NCI-H2171 treated with DMSO at 0.1 percent for 48 hours (cell line): Measurements from ENCODE around the gene PAX4.

Experiments used
- DNase-seq: peaks from one replicate; lab custom pipeline; 2025; lab: John Stamatoyannopoulos, UW

PAX4 gene

DNA sequence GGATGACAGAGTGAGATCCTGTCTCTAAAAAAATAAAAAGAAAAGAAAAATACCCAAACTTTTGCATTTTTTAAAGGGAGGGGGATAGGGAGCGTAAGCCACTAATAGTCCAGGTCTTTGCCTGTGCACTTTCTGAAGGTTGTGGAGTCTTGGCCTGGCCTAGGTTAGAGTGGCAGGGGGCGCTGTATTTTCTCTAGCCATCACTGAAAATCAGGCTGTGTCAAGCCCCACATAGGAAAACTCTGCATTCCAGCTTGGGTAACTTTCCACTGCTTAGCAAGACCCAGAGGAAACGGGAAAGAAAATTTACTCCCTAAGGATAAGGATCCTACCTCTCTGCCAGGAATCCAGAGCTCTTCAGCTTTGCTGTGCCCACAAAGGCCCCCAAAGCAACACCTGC lies 10.5 kb upstream of the PAX4 start:
- DNase-seq = no peak

DNA sequence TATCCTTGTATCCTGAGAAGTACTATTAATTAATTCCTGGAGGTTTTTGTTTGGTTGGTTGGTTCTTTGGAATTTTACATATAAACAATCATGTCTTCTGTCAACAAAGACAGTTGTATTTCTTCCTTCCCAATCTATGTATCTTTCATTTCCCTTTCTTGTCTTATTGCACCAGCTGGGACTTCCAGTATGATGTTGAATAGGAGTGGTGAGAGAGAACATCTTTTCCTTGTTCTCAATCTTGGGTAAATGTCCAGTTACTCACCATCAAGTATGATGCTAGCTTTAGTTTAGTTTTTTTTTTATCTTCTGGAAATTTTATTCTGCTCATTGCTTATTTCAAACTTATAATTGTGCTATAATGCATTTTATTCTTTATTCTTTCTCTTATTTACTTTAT lies 7.4 kb upstream of the PAX4 start:
- DNase-seq = no peak

DNA sequence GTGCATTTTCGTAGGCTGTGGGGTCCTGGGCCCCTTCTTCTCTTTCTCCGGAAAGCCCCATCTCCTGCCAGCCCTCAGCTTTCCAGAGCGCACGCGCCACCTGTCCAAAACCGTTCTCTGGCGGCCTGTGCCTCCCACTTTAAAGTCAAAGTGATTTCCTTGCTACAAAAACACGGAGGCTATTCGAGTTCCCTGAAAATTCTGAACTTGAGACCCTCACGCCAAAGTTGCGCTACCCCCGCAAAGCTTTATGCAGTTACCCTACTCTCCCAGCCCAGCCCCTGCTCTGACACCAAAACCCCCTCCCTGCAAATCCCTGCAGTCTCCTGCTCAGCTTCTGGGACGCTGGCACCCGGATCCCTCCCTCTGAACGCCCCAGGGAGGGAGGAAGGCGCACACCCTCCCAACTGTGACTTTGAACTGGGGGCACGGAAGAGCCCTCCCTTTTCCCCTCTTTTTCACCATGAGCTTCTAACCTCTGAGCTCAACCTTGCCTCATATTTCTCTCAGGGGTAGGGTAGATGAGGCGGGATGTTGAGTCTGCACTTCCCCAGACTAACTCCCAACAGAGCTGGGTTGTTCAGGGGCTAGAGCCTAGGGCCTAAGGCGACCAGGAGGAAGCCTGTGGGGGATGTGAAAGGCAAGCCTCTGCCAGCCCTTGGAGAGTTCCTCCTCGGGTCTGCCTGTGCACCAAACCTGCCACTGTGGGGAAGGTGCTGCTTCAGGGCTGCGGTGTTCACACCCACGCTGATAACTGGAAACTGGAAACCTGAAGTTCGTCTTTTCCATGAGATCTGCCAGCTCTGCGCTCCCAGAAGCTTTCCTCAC lies 2.7 kb upstream of the PAX4 start:
- DNase-seq = peak; percentile 2

DNA sequence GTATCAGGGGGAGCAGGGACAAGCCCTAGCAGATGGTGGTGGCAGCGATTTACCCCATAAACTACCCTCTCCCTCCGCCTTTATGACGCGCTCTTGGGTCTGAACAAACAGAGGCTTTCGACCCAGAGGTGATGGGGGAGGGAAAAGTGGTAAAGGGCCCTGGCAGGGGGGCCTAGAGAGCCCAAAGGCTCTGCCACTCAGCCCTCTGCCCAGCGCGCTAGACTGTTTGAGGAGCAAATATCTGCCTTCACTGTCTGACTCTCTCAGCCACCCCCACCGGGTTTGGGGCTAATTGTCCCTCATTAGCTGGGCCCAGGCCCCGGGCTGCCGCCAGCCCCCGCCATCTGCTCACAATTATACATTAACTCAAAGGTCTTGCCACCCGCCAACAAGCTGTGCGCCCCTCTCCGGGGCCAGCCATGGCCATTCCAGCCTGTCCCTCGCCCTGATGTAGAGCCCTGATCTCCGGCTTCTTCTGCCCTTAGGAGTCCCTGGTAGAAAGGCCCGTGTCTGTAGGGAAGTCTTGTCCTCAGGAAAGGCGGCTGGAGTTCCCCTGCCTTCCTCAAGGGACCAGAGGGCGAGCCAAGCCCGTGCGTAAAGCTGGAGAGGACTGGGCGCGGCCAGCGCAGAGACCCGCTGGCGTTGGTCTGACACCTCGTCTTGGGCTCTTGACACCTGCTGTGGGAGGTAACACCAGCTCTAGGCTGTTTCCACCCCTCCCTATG lies 1.9 kb upstream of the PAX4 start:
- no peak for DNase-seq

DNA sequence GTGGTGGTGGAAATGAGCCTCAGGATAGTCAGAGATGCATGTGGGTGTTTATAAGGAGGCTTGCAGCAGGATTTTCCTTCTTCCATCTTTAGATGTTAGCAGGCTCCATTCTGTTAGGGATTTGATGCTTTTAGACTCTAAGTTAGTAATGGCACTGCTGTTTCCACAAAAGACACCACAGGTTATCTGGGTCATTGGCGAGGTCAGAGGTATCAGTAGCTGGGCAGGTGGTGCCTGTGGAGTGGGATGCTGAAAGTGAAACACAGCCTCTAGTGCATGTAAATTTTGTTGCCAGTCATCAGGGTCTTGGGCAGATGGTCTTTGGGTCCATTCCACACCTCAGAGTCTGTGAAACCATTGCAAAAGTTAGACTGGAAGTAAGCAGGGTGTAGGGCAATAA lies 833 bp upstream of the PAX4 start:
- DNase-seq = no peak

DNA sequence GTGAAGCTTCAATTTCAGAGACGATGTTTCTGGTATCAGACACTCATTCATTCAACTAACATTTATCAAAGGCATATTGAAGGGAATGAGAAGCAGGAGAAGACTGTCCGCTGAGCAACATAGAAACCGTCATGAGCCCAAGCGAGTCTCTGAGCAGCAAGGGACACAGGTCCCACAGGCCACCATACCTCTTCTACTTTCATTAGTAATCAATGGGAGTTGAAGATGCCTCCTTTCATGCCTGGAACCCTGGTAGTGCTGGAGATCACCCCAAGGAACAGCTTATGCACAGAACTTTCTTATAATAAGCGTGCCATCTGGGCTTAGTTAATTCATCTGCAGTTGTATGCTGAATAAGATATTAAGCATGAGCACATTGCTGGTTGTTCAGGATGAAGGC lies 1.2 kb downstream of the PAX4 start:
- no peak for DNase-seq

DNA sequence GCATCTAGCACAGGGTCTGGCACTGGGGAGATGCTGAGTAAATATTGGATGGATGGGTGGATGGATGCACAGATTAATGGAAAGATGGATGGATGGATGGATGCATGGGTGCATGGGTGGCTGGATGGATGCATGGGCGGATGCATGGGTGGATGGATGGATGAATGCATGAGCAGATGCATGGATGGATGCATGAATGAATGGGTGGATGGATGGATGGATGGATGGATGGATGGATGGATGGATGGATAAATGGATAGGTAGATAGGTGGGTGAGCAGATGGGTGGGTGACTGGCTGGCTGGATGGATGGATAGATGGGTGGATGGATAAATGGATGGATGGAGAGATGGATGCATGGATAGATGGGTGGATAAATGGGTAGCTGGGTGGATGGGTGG lies 5.7 kb downstream of the PAX4 start:
- no peak for DNase-seq

DNA sequence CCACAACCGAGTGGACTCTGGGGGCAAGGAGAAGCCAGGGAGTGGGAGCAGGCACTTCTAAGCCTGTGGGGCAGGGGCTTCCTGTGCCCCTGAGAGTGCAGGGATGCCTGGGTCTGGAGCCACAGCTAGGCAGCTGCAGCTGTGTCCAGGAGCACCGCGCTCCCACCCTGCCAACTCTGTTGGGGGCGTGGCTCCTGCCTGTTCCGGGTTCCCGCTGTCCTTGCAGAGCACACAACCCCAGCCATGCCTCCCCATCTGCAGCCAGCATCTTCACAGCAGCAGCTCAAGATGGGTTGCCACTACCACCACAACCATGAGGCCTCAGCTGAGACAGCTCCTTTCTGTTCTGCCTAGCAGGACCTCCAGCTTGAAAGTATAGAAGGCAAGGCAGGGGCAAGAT lies 8.6 kb downstream of the PAX4 start:
- no peak for DNase-seq

DNA sequence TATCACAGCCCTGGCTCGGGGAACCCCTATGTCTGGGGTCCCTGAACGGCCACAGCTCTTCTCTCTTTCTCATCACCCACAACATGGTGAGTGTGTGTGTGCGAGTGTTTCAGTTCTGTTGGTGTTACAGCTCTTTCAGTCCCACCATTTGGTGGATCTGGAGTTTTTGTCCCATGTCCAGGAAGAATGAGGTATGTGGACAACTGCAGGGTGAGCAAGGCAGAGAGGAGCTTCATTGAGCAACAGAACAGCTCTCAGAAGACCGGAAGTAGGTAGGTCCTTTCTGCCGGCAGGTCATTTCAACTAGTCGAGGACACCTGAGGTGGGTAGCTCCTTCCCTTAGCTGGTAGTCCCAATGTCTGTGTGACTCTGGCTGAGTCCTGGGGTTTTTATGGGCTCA lies 9.5 kb downstream of the PAX4 start:
- DNase-seq = no peak

DNA sequence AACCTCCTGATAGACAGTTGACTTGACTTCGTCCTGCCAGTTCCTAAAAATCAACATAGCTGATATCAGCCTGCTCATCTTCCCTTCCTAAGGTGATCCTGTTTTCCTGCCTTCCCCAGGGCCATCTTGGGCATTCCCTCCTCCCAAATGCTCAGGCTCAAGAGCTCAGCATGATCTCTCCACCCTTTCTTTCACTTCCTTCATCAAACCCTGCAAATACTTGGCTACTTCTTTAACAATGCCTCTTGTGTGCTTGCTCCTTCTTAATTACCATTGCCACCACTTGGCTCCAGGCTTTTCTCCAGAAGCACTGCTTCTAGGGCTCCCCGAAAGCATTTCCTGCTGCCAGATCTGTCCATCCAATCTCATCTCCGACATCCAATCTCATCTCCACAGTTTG lies 17.1 kb downstream of the PAX4 start:
- DNase-seq = no peak

DNA sequence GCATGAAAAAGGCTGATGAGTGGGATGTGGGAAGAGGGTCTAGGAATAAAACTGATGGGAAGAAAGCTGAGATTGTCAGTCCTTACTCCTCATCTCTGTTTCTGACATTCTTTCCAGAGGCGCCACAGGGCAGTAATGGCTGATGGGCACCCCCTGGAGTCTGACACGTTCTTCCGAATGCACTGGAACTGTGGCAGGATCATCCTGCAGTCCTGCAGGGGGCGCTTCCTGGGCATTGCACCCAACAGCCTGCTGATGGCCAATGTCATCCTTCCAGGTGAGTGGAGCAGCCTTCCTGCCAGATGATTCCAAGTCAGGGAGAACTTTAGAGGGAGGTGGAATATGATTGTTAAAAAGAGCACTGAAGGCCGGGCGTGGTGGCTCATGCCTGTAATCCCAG lies 19.6 kb downstream of the PAX4 start:
- DNase-seq = no peak

DNA sequence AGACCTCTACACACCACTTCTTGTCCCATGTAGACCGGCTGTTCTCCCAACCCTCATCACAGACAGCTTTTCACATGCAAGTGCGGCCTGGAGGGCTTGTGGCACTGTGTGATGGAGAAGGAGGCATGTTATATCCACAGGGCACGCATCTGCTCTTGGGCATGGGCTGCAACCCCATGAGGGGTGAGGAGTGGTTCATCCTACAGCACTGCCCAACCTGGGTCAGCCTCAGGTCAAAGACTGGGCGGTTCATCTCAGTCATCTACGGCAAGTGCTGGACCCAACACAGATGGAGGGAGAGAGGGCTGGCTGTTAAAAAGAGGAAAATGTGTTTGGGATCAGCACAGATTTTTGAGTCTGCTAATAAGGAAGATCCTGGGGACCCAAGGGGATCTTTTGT lies 22.2 kb downstream of the PAX4 start:
- DNase-seq = no peak

DNA sequence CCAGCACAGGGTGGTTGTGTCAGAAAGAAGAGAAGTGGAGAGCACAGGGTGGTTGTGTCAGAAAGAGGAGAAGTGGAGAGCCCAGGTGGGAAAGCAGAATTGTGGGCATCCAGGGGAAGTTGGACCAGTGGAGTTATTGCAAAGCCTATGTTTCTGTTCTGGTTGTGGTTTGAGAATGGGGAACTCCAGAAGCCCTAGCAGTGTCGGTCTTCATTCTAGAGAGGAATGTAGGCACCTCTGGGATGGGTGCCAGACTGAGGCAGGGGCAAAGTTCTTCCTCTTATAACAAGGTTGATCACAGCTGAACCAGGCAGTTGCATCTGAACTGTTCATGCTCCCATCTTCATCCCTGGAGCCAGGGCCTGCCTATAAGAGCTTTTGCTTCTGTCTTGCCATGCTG lies 23.5 kb downstream of the PAX4 start:
- no peak for DNase-seq

DNA sequence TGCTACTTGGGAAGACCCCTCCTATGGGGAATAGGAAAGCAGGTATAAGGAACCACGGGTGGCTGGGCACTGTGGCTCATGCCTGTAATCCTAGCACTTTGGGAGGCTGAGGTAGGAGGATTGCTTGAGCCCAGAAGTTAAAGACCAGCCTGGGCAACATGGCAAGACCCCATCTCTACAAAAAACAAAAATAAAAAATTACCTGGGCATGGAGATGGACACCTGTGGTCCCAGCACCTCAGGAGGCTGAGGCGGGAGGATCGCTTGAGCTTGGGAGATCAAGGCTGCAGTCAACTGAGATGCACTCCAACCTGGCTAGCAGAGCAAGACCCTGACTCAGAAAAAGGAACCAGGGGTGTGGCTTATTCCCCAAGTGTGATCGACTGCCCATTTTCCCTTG lies 25.4 kb downstream of the PAX4 start:
- no peak for DNase-seq

DNA sequence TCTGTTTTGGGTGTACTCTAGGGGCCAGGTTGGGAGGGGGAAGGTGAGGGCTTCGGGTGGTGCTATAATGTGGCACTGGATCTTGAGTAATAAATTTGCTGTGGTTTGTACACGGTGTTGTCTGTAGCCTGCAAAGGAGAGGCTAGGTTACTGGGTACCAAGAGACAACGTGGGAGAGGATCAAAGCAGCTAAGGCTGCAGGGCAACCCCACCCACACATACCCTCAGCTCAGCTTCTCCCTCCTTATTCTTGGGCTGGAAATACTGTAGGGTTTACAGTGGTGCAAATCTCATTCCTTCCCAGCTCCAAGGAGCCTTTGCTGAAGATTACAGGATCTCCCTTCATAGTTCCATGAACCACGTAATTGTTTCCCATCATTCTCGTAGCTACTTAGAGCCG lies 26.4 kb downstream of the PAX4 start:
- DNase-seq = no peak

DNA sequence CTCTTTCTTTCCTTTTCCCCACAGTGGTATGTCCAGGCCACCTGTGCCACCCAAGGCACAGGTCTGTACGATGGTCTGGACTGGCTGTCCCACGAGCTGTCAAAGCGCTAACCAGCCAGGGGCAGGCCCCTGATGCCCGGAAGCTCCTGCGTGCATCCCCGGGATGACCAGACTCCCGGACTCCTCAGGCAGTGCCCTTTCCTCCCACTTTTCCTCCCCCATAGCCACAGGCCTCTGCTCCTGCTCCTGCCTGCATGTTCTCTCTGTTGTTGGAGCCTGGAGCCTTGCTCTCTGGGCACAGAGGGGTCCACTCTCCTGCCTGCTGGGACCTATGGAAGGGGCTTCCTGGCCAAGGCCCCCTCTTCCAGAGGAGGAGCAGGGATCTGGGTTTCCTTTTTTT lies 26.8 kb downstream of the PAX4 start:
- no peak for DNase-seq

DNA sequence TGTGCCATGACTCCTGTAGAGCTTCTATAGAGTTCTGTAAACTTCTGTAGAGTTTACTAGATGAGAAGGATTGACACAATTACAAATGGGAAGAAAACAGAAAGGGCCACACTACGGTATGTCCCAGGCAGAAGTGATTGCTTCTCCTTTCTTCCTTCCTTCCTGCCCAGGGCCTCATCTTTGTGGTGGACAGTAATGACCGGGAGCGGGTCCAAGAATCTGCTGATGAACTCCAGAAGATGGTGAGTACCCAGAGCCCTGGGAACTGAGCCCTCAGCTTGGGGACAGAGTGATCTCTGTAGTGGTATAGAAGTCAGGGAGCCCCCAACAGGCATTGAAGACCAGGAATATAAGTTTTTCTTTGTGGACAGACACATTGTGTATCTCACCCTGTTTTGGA lies 28.0 kb downstream of the PAX4 start:
- DNase-seq = no peak

DNA sequence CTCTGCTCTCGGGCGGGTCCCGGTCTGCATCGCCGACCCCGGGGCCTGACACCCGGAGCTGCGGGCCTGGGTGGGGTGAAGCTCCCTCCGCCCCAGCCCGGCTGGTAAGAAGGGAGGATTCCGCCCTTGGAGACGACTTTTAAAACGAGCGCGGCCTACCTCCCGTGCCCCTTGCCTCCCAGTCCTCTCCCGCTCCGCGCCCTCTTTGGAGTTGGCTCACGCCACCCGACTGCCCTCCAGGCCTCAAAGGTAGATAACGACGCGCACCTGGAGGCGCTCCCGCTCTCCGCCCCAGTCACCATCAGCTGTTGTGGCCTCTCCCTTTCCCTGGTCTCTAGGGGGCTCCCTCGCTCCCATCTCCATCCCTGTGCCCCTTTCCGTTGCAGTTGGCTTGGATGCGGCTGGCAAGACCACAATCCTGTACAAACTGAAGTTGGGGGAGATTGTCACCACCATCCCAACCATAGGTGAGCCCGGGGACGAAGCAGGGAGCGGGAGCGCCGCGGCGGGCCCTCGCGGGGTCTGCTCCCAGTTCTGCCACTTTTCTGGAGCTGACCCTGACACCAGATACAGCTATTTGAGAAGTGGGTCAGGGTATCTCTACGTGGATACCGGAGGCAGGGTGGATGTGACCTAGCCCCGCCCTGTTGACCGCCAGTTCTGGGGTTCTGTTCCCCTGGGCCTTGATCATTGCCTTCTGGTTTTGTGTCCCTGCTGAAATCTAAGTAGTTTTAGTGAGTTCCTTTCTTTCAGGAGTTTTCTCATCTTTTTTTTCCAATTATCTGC lies 29.1 kb downstream of the PAX4 start:
- peak; percentile 75 for DNase-seq

DNA sequence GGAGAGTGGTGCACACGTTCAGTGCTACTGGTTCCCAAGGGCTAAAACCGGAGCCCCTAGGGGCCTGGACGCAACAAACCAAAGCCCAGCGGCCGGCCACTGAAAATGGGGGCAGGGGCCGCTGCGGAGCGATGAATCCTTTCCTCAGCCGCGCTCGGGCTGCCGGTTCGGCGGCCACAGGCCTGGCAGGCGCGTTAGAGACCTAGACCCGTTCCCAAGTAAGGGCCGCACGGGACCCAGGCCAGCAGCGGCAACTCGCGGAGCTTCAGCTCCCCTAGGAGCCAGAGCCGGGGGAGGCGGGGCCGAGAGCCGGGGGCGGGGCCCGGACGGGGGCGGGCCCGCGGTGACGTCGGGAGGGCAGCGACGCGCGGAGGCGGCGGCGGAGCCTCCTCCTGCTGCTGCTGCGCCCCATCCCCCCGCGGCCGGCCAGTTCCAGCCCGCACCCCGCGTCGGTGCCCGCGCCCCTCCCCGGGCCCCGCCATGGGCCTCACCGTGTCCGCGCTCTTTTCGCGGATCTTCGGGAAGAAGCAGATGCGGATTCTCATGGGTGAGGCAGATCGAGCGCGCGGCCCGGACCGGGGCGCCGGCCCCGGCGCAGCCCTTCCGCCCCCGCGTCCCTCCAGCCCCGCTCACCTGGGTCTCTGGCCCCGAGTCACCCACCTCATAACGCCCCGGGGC lies 29.8 kb downstream of the PAX4 start, which contains the start of gene ARF5:
Gene ARF5, plus strand, starts transcription at position 393 of the 678 bp plus-strand sequence. Its CDS starts 88 bp downstream, at position 481.
- DNase-seq = peak; percentile 72

DNA sequence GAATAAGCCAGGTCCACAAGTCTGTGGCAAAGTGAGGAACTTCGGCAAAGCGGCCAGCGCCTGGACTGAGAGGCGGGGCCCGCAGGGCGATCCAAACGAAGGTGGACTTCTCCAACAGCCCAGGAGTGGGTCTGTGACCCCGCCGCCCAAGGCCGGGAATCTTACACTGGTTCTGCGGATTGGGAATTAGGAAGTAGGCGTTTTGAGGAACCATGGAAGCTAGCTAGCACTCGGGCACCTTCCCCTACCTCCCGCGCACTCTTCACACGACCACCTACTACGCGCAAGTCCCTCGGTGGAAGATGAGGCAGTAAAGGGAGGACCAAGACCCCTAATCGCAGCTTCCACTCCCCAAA lies 30.3 kb downstream of the PAX4 start:
- no peak for DNase-seq

DNA sequence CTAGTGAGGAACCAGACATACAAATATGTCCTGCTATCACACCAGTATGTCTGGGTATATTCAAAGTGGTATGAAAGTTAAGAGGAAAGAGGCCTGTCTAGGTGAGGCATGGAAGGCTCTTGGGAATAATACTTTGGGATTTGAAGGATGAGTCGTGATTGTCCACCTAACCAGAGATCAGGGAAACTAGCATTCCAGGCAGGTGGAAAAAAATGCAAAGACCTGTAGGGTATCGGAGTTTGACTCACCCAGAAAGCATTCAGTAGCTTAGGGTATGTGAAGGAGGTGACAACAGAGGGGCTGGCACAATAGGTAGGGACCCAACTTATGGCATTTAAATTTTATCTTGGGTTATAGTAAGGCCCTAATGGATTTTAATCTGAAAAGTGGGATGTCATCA lies 31.6 kb downstream of the PAX4 start:
- no peak for DNase-seq
